HG02571 (cell line): Measurements from ENCODE around the gene TMEM108.
A peak's percentile ranks its signal among the peaks of the same experiment; 100 is the strongest.

Source experiments
- ATAC-seq: cut with Tn5 transposase; IDR thresholded peaks from one replicate; pipeline ENCODE4 v1.9.1; 2021; ENCODE audit warnings: mild to moderate bottlenecking, moderate library complexity; ENCODE audit not compliant: unreplicated experiment

The TMEM108 gene

GRCh38 chr3:133113927-133114597, 75.9 kb downstream of the TMEM108 start:
- no peak for ATAC-seq

GRCh38 chr3:133115176-133115575, 77.0 kb downstream of the TMEM108 start:
- no peak for ATAC-seq

GRCh38 chr3:133117342-133117741, 79.2 kb downstream of the TMEM108 start:
- ATAC-seq, result no peak

- ATAC-seq, result no peak
Observed at GRCh38 chr3:133119176-133119575, 81.0 kb downstream of the TMEM108 start.

GRCh38 chr3:133121450-133121849, 83.3 kb downstream of the TMEM108 start:
- no peak for ATAC-seq

GRCh38 chr3:133123636-133124035, 85.4 kb downstream of the TMEM108 start:
- no peak for ATAC-seq

- no peak for ATAC-seq
Observed at GRCh38 chr3:133124511-133124910, 86.3 kb downstream of the TMEM108 start.

GRCh38 chr3:133125171-133125570, 87.0 kb downstream of the TMEM108 start:
- no peak for ATAC-seq

- ATAC-seq, result no peak
Observed at GRCh38 chr3:133125802-133126201, 87.6 kb downstream of the TMEM108 start.

- ATAC-seq, result no peak
Observed at GRCh38 chr3:133127381-133127780, 89.2 kb downstream of the TMEM108 start.

GRCh38 chr3:133130168-133130567, 92.0 kb downstream of the TMEM108 start:
- no peak for ATAC-seq

GRCh38 chr3:133135306-133135705, 97.1 kb downstream of the TMEM108 start:
- ATAC-seq, result no peak

- no peak for ATAC-seq
Observed at GRCh38 chr3:133136114-133137041, 98.2 kb downstream of the TMEM108 start.

GRCh38 chr3:133137042-133137996, 99.1 kb downstream of the TMEM108 start:
- no peak for ATAC-seq

GRCh38 chr3:133138017-133138416, 99.8 kb downstream of the TMEM108 start:
- peak; percentile 91 for ATAC-seq

- ATAC-seq, result no peak
Observed at GRCh38 chr3:133152056-133152455, 113.9 kb downstream of the TMEM108 start.

GRCh38 chr3:133152681-133153220, 114.6 kb downstream of the TMEM108 start:
- no peak for ATAC-seq

- no peak for ATAC-seq
Observed at GRCh38 chr3:133153382-133153781, 115.2 kb downstream of the TMEM108 start.

- no peak for ATAC-seq
Observed at GRCh38 chr3:133157716-133158115, 119.5 kb downstream of the TMEM108 start.

GRCh38 chr3:133158686-133159085, 120.5 kb downstream of the TMEM108 start:
- no peak for ATAC-seq
